Measurements from ENCODE around the gene SP6. TPM values are rescaled to one million over a fixed set of nuclear protein-coding genes. Genes with fewer than 3 reads are reported as not detected.

The SP6 gene
- total RNA-seq, 3 donors from 2014 or later, result 2.0 to 11.6 (median 4.7) TPM

DNA sequence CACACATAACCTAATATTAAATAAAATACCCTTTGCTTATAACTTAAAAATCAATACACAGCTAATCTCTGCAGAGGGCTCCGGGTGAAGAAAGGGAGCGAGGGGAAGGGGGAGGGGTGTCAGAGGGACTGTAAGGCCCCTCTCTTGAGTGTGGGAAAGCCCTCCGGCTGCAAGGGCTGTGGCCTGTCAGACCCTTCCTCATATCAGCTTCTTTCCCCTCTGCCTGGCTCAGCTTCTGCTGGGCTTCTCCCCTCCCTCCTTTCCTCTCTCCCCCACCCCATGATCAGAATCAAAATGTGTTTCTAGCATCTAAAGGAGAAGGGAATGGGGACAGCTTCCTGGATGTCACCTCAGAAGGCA is 5.3 kb downstream of the SP6 start:
- intact Hi-C loops (cut with DNase I, micrococcal nuclease), result loop anchor here in 1 of 2 donors (5.0 to 10.0 kb wide), 2 partner anchors 37 to 119 kb away; no protein-coding TSS in a partner anchor
- DNase-seq (no peak), ATAC-seq (no peak)
- Histone ChIP-seq H3K4me1 (ENCODE audit: low read depth) (peaks cover 24% of the 10 kb centered on the region), H3K4me3 (no peak overlapping the region), H3K9me3 (no peaks in the 10 kb centered on the region), H3K36me3 (ENCODE audit: low read depth) (no peaks in the 10 kb centered on the region)
- TF ChIP-seq, protein P1, sequence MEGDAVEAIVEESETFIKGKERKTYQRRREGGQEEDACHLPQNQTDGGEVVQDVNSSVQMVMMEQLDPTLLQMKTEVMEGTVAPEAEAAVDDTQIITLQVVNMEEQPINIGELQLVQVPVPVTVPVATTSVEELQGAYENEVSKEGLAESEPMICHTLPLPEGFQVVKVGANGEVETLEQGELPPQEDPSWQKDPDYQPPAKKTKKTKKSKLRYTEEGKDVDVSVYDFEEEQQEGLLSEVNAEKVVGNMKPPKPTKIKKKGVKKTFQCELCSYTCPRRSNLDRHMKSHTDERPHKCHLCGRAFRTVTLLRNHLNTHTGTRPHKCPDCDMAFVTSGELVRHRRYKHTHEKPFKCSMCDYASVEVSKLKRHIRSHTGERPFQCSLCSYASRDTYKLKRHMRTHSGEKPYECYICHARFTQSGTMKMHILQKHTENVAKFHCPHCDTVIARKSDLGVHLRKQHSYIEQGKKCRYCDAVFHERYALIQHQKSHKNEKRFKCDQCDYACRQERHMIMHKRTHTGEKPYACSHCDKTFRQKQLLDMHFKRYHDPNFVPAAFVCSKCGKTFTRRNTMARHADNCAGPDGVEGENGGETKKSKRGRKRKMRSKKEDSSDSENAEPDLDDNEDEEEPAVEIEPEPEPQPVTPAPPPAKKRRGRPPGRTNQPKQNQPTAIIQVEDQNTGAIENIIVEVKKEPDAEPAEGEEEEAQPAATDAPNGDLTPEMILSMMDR (IDR thresholded peaks at IDR 0.05), result no peak

DNA sequence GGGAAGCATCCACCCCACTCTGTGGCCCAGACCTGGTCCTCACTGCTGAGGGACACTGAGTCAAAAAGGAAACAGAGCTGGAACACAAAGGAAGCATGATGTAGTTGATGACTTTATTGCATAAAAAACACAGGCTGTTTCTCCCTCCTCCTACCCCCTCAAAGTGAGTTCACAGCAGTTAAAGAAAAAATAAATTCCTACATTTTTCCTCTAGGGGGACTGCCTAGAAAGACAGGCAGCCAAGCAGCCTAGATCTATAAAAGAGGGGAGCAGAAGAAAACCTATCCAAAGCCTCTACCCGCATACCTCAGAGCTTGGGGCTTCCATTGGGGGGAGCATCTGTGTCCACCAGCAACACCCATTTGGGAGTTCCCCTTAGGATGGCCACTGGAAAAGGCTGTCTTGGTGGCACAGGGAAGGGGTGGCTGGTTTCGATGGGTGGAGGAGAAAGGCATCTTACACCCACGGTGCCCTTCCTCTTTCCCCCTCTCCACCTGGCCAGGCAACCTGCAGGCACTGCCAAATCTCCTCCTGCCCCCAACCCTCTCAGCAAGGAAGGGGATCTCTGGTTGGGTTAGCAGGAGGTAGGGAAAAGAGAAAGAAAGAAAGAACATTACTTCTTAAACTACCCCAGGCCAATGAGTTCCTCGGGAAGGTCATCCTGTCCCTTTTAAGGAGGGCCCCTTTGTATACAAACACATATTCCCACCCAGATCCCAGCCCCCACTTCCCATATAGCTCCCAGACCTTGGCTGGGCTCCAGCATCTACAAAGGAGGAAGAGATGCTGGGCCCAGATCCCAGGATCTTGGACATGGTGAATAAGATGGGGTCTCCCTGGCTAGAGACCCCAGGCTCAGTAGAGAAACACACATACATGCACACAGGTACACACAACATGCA is 5.9 kb downstream of the SP6 start:
- Histone ChIP-seq H3K9me3 (no peaks in the 10 kb centered on the region), H3K36me3 (ENCODE audit: low read depth) (no peaks in the 10 kb centered on the region), H3K4me1 (ENCODE audit: low read depth) (peaks cover 24% of the 10 kb centered on the region), H3K4me3 (no peak overlapping the region)
- ATAC-seq (no peak), DNase-seq (peak in 1 of 3 donors; percentile 15)
- TF ChIP-seq, protein P1 (IDR thresholded peaks at IDR 0.05), result no peak
- intact Hi-C loops (cut with DNase I, micrococcal nuclease), result loop anchor here in 1 of 2 donors (5.0 to 10.0 kb wide), 3 partner anchors 37 to 120 kb away; no protein-coding TSS in a partner anchor

DNA sequence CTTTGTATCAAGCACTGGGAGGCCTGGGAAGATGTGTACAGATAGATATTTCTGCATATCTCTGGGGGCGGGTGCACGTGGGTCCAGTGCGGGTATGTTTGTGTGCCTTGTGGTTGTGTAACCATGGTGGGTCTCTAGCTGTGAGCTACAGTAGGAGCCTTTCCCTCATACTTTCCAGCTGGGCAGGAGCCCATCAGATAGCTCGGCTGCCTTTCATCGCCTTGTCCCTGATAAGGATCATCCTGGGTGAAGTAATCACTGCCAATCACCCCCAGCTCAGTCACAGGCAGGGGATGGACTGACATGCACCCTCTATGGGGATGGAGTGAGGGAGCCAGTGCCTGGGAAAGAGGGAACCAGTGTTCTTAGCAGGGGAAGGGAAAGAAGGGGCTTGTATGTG is 6.7 kb downstream of the SP6 start:
- no peak overlapping the region for H3K4me3 ChIP-seq
- no peaks in the 10 kb centered on the region for H3K9me3 ChIP-seq
- TF ChIP-seq, protein P1 (IDR thresholded peaks at IDR 0.05), result no peak
- no peak for ATAC-seq
- intact Hi-C loops (cut with DNase I, micrococcal nuclease), result loop anchor here in 1 of 2 donors (5.0 to 10.0 kb wide), 2 partner anchors 48 to 121 kb away; no protein-coding TSS in a partner anchor
- no peaks in the 10 kb centered on the region for H3K36me3 ChIP-seq (ENCODE audit: low read depth)
- H3K4me1 ChIP-seq (ENCODE audit: low read depth), result peaks cover 27% of the 10 kb centered on the region
- no peak for DNase-seq

DNA sequence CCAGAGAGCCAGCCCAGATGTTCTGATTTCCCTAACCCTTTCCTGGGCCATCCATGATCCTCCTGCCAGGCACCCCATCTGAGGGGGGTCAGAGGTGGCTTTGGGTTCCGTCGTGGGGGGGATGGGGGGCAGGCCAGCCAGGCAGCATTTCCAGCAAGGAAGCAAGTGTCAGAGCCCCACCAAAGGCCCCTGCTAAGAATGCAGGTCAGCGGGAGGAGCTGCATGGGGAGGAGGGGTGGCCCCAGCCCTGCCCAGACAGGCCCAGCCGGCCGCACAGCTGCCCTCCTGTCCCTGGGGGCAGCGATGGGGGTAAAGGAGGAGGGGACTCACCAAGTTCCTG is 7.6 kb downstream of the SP6 start:
- Histone ChIP-seq H3K4me1 (ENCODE audit: low read depth) (peaks cover 27% of the 10 kb centered on the region), H3K4me3 (no peak overlapping the region), H3K9me3 (no peaks in the 10 kb centered on the region), H3K36me3 (ENCODE audit: low read depth) (no peaks in the 10 kb centered on the region)
- TF ChIP-seq, protein P1 (IDR thresholded peaks at IDR 0.05), result no peak
- intact Hi-C loops (cut with DNase I, micrococcal nuclease), result loop anchor here in 1 of 2 donors (5.0 to 10.0 kb wide), 2 partner anchors 49 to 121 kb away; no protein-coding TSS in a partner anchor
- DNase-seq (no peak), ATAC-seq (no peak)

DNA sequence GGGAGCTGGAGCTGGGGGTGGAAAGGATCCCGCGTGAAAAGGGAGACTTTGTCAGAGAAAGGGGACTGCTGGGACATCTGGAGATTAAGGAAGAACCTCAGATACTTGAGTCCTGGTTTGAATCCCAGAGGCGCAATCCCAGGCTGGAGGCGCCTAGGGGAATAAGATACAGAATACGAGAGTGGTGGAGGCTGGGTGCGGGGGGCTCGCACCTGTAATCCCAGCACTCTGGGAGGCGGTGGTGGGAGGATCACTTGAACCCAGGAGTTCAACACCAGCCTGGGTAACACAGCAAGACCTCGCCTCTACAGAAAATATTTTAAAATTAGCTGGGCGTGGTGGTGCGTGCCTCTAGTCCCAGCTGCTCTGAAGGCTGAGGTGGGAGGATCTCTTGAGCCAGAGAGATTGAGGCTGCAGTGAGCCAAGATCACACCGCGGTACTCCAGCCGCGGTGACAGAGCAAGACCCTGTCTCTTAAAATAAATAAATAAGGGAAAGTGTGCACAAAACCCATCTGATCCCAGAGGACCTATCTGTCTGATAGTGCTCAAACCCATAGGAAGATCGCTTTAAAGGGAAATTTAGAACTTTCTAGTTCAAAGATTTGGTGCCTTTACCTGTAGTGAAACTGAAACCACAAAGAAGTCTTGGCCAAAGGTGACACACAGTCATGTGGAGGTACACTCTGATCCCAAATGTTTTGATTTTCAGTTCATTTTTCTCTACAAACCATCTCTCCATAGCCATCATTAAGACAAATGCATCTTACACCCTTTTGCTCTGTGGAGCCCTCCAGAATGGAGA is 9.3 kb downstream of the SP6 start:
- Histone ChIP-seq H3K4me3 (no peak overlapping the region), H3K4me1 (ENCODE audit: low read depth) (peaks cover 27% of the 10 kb centered on the region), H3K36me3 (ENCODE audit: low read depth) (no peaks in the 10 kb centered on the region), H3K9me3 (no peaks in the 10 kb centered on the region)
- DNase-seq, result no peak
- ATAC-seq, result peak; percentile 11
- TF ChIP-seq, protein P1 (IDR thresholded peaks at IDR 0.05), result no peak
- intact Hi-C loops (cut with DNase I, micrococcal nuclease), result loop anchor here (2.0 to 10.0 kb wide), 3 partner anchors 49 to 123 kb away; no protein-coding TSS in a partner anchor

Data from mucosa of descending colon (tissue), 3 donors.